Measurements from ENCODE around the gene PGC.

PGC gene

DNA sequence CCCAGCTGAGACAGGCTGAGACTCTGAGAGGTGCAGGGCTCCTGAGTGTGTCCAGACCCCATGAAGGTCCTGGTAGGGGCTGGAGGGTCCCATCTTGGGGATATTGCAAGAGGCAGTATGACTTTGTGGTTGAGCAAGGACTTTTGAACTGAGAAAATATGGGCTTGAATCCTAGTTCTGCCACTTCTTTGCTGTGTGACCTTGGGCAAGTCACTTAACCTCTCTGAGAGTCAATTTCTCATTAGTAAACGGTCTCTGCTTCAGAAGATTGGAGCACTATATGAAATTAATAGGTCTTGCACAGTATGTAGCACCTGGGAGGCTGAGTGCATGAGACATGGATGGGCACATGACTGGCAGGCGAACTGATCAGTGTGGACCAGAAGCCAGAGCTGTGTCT lies 54.5 kb downstream of the PGC start:
- Histone ChIP-seq H3K79me2 (ENCODE audit: control insufficient read depth, low read length) (peaks cover 20% of the 10 kb centered on the region), H4K20me1 (ENCODE audit: control insufficient read depth, insufficient read depth, low read depth, low read length) (peaks cover 2% of the 10 kb centered on the region; the same call in 1 of the 2 replicates), H3K4me1 (ENCODE audit: control insufficient read depth, low read length) (no peaks in the 10 kb centered on the region), H3K4me2 (ENCODE audit: low read length) (no peak overlapping the region), H3K9me2 (replicated peaks; ENCODE audit: control insufficient read depth, low read length) (no peaks in the 10 kb centered on the region), H3K27me3 (ENCODE audit: control insufficient read depth, low read length) (no peaks in the 10 kb centered on the region), H3K36me3 (ENCODE audit: control insufficient read depth, low read length) (peaks cover 30% of the 10 kb centered on the region; the same call in 1 of the 2 replicates), H3K4me3 (ENCODE audit: low read length) (no peak overlapping the region), H3K9me3 (ENCODE audit: control insufficient read depth, insufficient read depth, low read length) (no peaks in the 10 kb centered on the region), H3K27ac (ENCODE audit: low read depth, low read length) (no peak overlapping the region), H3F3A (ENCODE audit: control insufficient read depth, insufficient read depth) (no peaks in the 10 kb centered on the region)
- TF ChIP-seq, protein P1, sequence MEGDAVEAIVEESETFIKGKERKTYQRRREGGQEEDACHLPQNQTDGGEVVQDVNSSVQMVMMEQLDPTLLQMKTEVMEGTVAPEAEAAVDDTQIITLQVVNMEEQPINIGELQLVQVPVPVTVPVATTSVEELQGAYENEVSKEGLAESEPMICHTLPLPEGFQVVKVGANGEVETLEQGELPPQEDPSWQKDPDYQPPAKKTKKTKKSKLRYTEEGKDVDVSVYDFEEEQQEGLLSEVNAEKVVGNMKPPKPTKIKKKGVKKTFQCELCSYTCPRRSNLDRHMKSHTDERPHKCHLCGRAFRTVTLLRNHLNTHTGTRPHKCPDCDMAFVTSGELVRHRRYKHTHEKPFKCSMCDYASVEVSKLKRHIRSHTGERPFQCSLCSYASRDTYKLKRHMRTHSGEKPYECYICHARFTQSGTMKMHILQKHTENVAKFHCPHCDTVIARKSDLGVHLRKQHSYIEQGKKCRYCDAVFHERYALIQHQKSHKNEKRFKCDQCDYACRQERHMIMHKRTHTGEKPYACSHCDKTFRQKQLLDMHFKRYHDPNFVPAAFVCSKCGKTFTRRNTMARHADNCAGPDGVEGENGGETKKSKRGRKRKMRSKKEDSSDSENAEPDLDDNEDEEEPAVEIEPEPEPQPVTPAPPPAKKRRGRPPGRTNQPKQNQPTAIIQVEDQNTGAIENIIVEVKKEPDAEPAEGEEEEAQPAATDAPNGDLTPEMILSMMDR (IDR thresholded peaks at IDR 0.05; ENCODE audit: low read depth, low read length, poor library complexity, severe bottlenecking) = no peak
- TF ChIP-seq EZH2phosphoT487 (IDR thresholded peaks at IDR 0.05; ENCODE audit: borderline replicate concordance, low read length) = no peak

GRCh38 chr6:41692080-41692675 lies 55.0 kb downstream of the PGC start:
- TF ChIP-seq, protein P1 (IDR thresholded peaks at IDR 0.05; ENCODE audit: low read depth, low read length, poor library complexity, severe bottlenecking) = no peak
- no peak for TF ChIP-seq EZH2phosphoT487 (IDR thresholded peaks at IDR 0.05; ENCODE audit: borderline replicate concordance, low read length)

GRCh38 chr6:41691426-41692079 lies 55.6 kb downstream of the PGC start:
- TF ChIP-seq, protein P1 (IDR thresholded peaks at IDR 0.05; ENCODE audit: low read depth, low read length, poor library complexity, severe bottlenecking) = no peak
- no peak for TF ChIP-seq EZH2phosphoT487 (IDR thresholded peaks at IDR 0.05; ENCODE audit: borderline replicate concordance, low read length)

More at GRCh38 chr6:41692080-41692675, 55.0 kb downstream of the PGC start:
- peaks cover 18% of the 10 kb centered on the region for H3K79me2 ChIP-seq (ENCODE audit: control insufficient read depth, low read length)
- no peak overlapping the region for H3K4me2 ChIP-seq (ENCODE audit: low read length)
- no peaks in the 10 kb centered on the region for H3F3A ChIP-seq (ENCODE audit: control insufficient read depth, insufficient read depth)
- no peaks in the 10 kb centered on the region for H3K9me2 ChIP-seq (replicated peaks; ENCODE audit: control insufficient read depth, low read length)
- H3K4me3 ChIP-seq (ENCODE audit: low read length) = no peak overlapping the region
- H3K27me3 ChIP-seq (ENCODE audit: control insufficient read depth, low read length) = no peaks in the 10 kb centered on the region
- peaks cover 2% of the 10 kb centered on the region; the same call in 1 of the 2 replicates for H4K20me1 ChIP-seq (ENCODE audit: control insufficient read depth, insufficient read depth, low read depth, low read length)
- peaks cover 31% of the 10 kb centered on the region; the same call in 1 of the 2 replicates for H3K36me3 ChIP-seq (ENCODE audit: control insufficient read depth, low read length)
- no peaks in the 10 kb centered on the region for H3K9me3 ChIP-seq (ENCODE audit: control insufficient read depth, insufficient read depth, low read length)
- H3K4me1 ChIP-seq (ENCODE audit: control insufficient read depth, low read length) = no peaks in the 10 kb centered on the region
- H3K27ac ChIP-seq (ENCODE audit: low read depth, low read length) = no peak overlapping the region

More at GRCh38 chr6:41691426-41692079, 55.6 kb downstream of the PGC start:
- no peaks in the 10 kb centered on the region for H3K27me3 ChIP-seq (ENCODE audit: control insufficient read depth, low read length)
- H3K9me2 ChIP-seq (replicated peaks; ENCODE audit: control insufficient read depth, low read length) = no peaks in the 10 kb centered on the region
- H3K9me3 ChIP-seq (ENCODE audit: control insufficient read depth, insufficient read depth, low read length) = no peaks in the 10 kb centered on the region
- H3K4me1 ChIP-seq (ENCODE audit: control insufficient read depth, low read length) = no peaks in the 10 kb centered on the region
- H3F3A ChIP-seq (ENCODE audit: control insufficient read depth, insufficient read depth) = no peaks in the 10 kb centered on the region
- peaks cover 14% of the 10 kb centered on the region for H3K79me2 ChIP-seq (ENCODE audit: control insufficient read depth, low read length)
- peaks cover 2% of the 10 kb centered on the region; the same call in 1 of the 2 replicates for H4K20me1 ChIP-seq (ENCODE audit: control insufficient read depth, insufficient read depth, low read depth, low read length)
- no peak overlapping the region for H3K4me2 ChIP-seq (ENCODE audit: low read length)
- peaks cover 35% of the 10 kb centered on the region for H3K36me3 ChIP-seq (ENCODE audit: control insufficient read depth, low read length)
- H3K27ac ChIP-seq (ENCODE audit: low read depth, low read length) = no peak overlapping the region
- no peak overlapping the region for H3K4me3 ChIP-seq (ENCODE audit: low read length)
